Suppressor macrophage (primary cell): ENCODE data around the gene ELAVL1.

Experiments used
- DNase-seq, 4 experiments: peaks; one replicate each; pipeline ENCODE4 v3.0.0-alpha.2; 2020 to 2022

ELAVL1 gene

DNA sequence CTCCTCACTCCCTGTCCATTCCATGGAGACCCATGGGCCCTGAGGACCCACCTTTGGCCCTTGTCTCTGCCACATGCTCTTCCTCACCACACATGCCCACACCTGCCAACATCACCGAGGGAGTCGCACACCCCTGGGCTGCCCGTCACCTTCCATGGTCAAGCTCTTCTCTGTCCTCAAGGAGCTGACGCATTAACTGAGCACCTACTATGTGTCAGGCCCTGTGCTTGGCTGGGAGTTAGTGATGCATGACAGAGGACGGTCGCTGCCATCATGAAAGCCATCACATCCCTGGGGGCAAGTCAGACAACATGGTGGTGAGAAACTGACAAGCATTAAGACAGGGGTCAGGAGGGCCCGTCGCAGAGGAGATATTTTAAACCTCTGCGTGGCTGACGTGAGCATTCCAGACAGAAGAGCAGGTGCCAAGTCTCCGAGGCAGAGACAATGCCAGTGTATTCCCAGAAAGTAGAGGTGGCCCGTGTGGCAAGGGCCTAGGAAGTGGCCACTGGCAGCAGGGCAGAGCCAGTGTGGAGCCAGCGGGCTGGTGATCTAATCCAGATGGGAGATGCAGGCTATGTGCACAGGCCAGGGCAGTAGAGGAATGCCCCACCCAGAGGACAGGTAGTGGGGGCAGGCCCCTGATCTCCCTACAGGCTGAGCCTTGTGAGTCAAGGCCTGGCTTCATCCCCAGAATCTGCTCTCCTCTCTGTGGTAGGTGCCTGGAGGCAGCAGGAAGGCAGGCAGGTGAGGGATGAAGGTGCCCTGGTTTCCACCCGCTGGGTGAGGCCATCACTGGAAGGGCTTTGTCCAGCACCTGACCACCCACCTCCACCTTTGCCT is 21.2 kb downstream of the ELAVL1 start:
- no peak for DNase-seq

DNA sequence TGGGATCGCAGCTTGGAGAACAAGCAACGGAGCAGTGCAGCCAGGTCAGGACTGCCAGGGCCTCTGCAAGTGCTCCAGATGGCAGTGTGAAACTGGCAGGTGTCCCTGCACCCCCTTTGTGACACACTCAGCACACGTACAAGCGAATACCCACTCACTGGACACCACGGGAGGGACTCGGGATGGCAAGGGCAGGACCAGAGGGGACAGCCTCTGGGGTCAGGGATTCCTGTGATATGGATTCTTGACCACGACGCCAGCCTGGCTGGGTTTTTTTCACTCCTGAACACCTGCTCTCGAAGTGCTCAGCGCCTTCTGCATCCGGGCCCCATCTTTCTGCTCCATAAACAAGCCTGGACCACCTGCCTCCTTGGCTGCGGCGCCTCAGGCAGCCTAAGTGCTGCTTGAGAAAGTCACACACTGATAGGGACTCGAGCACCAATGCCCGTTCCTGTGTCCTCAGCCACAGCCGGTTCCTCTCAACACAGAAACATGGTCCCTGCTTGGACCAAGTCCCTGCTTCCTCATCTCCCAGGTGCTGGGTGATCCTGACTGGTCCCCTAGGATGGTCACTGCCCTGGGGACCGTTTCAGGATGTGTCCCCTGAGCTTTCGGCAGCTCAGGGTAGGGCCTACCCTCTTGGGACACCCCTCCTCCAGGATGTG is 22.0 kb downstream of the ELAVL1 start:
- DNase-seq, result no peak

DNA sequence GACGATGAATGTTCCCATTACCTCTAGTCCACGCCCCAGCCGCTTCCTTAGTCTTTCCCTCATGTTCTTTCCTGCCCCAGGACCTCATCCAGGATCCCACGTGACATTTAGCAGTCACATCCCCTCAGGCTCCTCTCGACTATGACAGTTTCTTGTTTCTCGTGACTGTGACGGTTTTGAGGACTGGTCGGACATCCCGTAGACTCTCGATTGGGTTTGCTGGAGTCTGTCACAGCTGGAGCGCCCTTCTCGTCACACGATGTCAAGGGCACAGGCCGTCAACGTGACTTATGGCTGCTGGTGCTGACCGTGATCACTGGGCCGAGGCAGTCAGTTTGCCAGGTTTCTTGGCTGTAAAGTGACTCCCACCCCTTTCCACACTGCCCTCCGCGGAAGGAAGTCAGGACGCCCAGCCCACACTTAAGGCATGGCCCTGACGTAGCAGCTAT is 22.8 kb downstream of the ELAVL1 start:
- no peak for DNase-seq

GRCh38 chr19:7982103-7982502 is 23.3 kb downstream of the ELAVL1 start:
- no peak for DNase-seq

DNA sequence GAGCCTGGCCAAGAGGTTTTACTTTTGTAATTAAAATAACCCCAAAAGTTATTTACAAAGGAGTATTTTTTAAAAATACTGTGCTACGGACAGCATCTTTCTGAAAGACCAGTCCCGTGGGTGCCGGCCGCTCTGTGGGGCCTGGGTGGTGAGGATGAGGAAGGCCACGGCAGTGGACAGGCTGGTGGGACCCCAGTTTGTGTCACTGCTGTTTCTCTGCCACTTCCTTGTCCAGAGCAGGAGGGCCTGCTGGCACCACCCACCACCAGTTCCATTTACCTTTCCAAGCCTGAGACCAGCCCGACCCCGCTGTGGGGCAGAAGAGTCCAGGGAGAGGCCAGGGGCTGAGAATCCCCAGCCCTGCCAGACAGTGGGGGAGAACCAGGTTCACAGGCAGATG is 23.8 kb downstream of the ELAVL1 start:
- DNase-seq, result no peak

DNA sequence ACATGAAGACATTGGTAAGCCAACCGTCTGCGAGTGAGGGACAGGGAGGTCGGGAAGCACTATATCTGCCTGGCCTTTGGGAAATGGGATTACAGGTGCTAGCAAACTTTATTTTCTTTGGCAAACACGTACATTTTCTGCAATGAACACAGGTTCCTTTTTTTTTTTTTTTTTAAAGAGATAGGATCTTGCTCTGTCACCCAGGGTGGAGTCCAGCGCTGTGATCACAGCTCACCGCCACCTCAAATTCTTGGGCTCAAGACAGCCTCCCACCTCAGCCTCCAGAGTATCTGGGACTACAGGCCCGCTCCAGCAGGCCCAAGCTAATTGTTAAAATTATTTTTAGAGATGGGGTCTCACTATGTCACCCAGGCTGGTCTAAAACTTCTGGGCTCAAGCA is 24.2 kb downstream of the ELAVL1 start:
- no peak for DNase-seq

- no peak for DNase-seq
Observed at GRCh38 chr19:7980635-7981121, 24.8 kb downstream of the ELAVL1 start.

DNA sequence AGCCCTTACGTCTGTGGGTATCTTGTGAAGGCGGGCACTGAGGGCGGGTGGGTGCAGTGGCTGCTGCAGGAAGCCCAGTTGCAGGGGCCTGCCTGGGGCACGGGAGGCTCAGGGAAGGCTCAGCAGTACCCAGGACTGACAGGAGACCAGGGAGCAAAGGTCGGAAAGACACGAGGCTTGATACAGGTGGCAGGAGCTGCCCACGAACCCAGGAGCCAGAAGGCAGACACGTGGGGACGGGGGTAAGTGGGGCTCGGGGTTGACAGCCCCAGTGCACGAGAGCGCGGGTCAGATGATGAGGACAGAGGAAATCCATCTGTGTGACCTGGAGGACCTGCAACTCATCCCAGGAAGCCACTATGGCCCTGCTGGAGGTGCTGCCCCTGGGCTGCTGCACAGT is 25.3 kb downstream of the ELAVL1 start:
- DNase-seq, result no peak

DNA sequence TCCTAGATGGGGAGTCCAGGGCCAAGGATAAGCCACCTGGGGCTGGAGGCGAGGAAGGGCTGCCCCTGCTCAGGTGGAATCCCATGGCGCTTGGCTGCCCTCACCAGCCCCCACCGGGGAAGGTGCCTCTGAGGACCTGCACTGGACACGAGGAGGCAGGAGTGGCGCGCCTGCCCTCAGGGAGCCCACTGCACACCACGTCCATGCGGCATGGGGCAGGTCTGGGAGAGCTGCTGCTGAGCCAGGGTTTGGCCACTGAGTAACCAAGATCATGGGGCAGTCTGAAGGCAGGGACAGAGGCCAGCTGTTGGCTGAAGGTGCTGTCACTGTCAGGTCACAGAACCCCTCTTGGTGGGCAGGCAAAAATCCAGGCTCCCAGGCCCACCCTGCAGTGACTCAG is 25.9 kb downstream of the ELAVL1 start:
- no peak for DNase-seq

DNA sequence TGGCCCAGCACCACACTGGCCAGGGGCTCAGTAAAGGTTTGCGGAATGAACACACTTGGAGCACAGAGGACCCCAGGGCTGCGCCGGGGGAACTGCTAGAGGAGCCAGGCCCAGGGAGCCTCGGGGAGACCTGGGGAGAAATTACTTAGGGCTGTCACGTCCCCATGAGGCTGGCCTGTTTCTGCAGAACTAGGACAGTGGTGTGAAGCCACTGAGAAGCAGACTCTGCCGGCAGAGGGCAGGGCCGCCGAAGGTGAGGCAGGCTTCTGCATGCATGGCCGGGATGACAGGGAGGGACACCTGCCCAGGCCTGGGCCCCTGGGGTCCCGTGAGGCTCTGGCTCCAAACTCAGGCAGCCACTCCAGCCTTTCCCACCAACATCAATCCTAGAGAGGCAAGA is 26.4 kb downstream of the ELAVL1 start:
- DNase-seq, result no peak

GRCh38 chr19:7978179-7978825 is 27.1 kb downstream of the ELAVL1 start:
- DNase-seq, result no peak

DNA sequence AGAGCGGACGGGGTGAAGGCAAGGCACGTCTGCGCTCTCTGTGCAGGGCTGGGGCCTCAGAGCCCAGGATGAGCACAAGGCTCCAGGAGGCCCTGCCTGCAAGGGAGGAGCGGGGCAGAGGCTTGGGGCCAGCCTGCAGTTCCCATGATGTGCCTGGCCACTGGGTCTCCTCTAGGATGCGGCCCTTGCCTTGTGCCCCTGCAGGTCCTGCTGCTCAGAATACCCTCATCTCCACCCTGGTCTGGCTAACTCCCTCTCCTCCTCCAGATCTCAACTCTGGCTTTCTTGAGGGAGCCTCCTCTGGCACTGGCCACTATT is 27.8 kb downstream of the ELAVL1 start:
- DNase-seq, result no peak

- no peak for DNase-seq
Observed at GRCh38 chr19:7977021-7977722, 28.3 kb downstream of the ELAVL1 start.

GRCh38 chr19:7976461-7976860 is 29.0 kb downstream of the ELAVL1 start:
- DNase-seq, result no peak

GRCh38 chr19:7975037-7975436 is 30.4 kb downstream of the ELAVL1 start:
- no peak for DNase-seq

DNA sequence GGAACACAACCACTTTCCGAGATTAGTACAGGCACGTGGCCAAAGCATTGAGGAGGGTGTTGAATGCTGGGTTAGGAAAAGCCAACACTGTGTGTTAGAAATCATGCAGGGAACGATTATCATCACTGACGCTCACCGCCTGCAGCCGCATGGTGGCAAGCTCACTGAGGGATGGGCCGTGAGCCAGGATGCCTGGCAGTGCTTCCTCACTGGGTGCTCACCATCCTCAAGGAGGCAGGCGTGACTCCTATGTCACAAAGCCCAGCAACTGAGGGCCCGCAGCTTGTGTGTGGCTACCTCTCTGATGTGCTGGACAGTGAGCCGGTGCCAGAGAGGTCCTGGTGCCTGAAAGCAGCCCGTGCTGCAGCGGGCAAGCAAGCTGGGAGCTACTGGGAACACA is 31.6 kb downstream of the ELAVL1 start:
- no peak for DNase-seq

- DNase-seq, result no peak
Observed at GRCh38 chr19:7971553-7972520, 33.6 kb downstream of the ELAVL1 start.

GRCh38 chr19:7970716-7971448 is 34.6 kb downstream of the ELAVL1 start:
- peak; percentile 31 to 70 (median 60) for DNase-seq

DNA sequence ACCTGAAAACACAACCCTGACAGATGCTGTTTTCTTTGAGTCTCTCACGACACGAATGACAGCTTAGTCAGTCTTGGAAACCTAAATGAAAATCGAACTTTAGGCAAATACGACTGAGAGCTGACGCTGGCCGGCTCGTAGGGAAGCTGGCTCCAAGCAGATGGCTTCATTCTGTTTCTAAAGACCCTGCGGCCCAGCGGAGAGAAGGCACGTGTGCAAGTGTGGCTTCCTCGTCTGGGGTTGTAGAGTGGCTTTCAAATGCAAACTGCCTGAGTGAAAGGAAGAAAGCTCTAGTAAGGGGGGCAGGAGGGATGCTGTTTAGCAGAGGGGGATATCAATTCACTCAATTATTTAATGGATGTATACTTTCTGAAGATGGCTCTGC is 35.9 kb downstream of the ELAVL1 start:
- no peak for DNase-seq

GRCh38 chr19:7968796-7969554 is 36.5 kb downstream of the ELAVL1 start:
- no peak for DNase-seq
